Gastroesophageal sphincter (tissue), 4 donors: ENCODE data around the gene PLCH2. TPM values are rescaled to one million over a fixed set of nuclear protein-coding genes. Genes with fewer than 3 reads are reported as not detected.

ENCODE experiments used
- ATAC-seq: fragments of 150-250 bp; one replicate; pipeline ENCODE4 v1.9.1; 2016; ENCODE audit warnings: mild to moderate bottlenecking, moderate library complexity
- H3K27ac ChIP-seq, 4 donors: fragments of 200-600 bp; sonication (generic) in 3 of 4; 1 replicate in 3 of 4; 2 replicates in 1 of 4; pipeline ENCODE4 v1.5.1; 2016 to 2019
- H3K27me3 ChIP-seq: fragments of 200-600 bp; sonication (generic); one replicate; pipeline ENCODE4 v1.5.1; 2019
- H3K36me3 ChIP-seq, 2 donors: fragments of 200-600 bp; sonication (generic); one replicate each; pipeline ENCODE4 v1.5.1; 2019; ENCODE audit warnings: control low read depth in 1 of 2
- H3K4me1 ChIP-seq, 3 donors: fragments of 200-600 bp; sonication (generic); 1 replicate in 2 of 3; 2 replicates in 1 of 3; pipeline ENCODE4 v1.5.1; 2016 to 2019; ENCODE audit warnings: control low read depth in 2 of 3
- H3K4me3 ChIP-seq, 2 donors: fragments of 200-600 bp; sonication (generic); one replicate each; pipeline ENCODE4 v1.5.1; 2019; ENCODE audit warnings: mild to moderate bottlenecking in 1 of 2, moderate library complexity in 1 of 2
- H3K9me3 ChIP-seq, 3 donors: fragments of 200-600 bp; sonication (generic); one replicate each; pipeline ENCODE4 v1.5.1; 2017 to 2019; ENCODE audit warnings: control low read depth in 2 of 3
- EP300 ChIP-seq: sonication (generic); formaldehyde crosslinking; IDR thresholded peaks from one replicate; pipeline ENCODE4 v1.6.1; 2017; ENCODE audit warnings: antibody characterized with exemption, mild to moderate bottlenecking
- POLR2A ChIP-seq, 2 donors: fragments of 450-650 bp; IDR thresholded peaks; one replicate each; pipeline ENCODE4 v1.6.1; 2017; ENCODE audit warnings: antibody characterized with exemption in 2 of 2, mild to moderate bottlenecking in 2 of 2, moderate library complexity in 1 of 2
- POLR2AphosphoS5 ChIP-seq: sonication (generic); formaldehyde crosslinking; IDR thresholded peaks from one replicate; pipeline ENCODE4 v1.6.1; 2017; ENCODE audit warnings: antibody characterized with exemption
- WGBS, 2 donors: methylation state at CpG; one replicate each; pipeline ENCODE4 v1.1.5; 2018; ENCODE audit warnings: low coverage in 1 of 2; 5-methylcytosine and 5-hydroxymethylcytosine counted together
- total RNA-seq, 4 donors: library from RNA; depleted of rRNA; stranded (reverse); fragments of >200 nt; gene quantifications; one replicate each; pipeline ENCODE4 v1.1.0, GENCODE V29; 2016
- TF ChIP-seq, protein P1 (sequence below), 4 experiments: fragments of 200-600 bp in 2 of 4; fragments of 450-650 bp in 2 of 4; sonication (generic) in 1 of 4; IDR thresholded peaks; one replicate each; pipeline ENCODE4 v1.5.1; 2017 to 2019; ENCODE audit warnings: antibody characterized with exemption in 4 of 4, mild to moderate bottlenecking in 2 of 4, moderate library complexity in 2 of 4

PLCH2 gene
- total RNA-seq, 4 donors from 2014 or later = under 0.01 to 0.72 (median 0.15) TPM

DNA sequence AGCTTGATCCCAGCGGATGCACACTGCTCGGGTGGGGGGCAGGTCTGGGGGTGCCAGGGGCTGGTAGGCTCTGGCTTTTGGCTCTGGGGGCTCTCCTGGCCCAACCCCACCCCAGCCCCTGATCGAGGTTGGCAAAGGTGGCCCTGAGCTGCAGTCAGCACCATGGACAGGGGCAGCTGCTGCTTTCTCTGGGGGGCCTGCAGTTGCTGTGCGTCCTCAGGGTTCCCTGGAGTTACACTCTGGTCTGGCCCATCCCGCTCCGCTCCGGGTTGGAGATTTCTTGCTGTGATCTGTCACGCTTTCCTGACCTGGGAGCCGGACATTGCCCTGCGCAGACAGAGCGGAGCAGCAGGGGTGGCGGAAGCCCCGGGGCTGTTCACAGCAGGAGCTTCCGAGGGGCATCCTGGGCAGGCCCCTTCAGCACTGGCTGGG lies 8.0 kb upstream of the PLCH2 start:
- Histone ChIP-seq H3K4me3 (no peak overlapping the region), H3K27me3 (peaks cover 100% of the 10 kb centered on the region), H3K9me3 (no peaks in the 10 kb centered on the region), H3K27ac (no peak overlapping the region), H3K4me1 (peaks cover 0 to 4% (median 0%) of the 10 kb centered on the region in 3 donors), H3K36me3 (no peaks in the 10 kb centered on the region)
- ATAC-seq = no peak
- no CpG with 5 or more reads among the region's 14 CpGs for WGBS, 2 donors
- TF ChIP-seq, protein P1, sequence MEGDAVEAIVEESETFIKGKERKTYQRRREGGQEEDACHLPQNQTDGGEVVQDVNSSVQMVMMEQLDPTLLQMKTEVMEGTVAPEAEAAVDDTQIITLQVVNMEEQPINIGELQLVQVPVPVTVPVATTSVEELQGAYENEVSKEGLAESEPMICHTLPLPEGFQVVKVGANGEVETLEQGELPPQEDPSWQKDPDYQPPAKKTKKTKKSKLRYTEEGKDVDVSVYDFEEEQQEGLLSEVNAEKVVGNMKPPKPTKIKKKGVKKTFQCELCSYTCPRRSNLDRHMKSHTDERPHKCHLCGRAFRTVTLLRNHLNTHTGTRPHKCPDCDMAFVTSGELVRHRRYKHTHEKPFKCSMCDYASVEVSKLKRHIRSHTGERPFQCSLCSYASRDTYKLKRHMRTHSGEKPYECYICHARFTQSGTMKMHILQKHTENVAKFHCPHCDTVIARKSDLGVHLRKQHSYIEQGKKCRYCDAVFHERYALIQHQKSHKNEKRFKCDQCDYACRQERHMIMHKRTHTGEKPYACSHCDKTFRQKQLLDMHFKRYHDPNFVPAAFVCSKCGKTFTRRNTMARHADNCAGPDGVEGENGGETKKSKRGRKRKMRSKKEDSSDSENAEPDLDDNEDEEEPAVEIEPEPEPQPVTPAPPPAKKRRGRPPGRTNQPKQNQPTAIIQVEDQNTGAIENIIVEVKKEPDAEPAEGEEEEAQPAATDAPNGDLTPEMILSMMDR (IDR thresholded peaks at IDR 0.05) = no peak
- TF ChIP-seq POLR2AphosphoS5 = no peak
- no peak for TF ChIP-seq POLR2A (IDR thresholded peaks at IDR 0.05)
- no peak for TF ChIP-seq EP300

DNA sequence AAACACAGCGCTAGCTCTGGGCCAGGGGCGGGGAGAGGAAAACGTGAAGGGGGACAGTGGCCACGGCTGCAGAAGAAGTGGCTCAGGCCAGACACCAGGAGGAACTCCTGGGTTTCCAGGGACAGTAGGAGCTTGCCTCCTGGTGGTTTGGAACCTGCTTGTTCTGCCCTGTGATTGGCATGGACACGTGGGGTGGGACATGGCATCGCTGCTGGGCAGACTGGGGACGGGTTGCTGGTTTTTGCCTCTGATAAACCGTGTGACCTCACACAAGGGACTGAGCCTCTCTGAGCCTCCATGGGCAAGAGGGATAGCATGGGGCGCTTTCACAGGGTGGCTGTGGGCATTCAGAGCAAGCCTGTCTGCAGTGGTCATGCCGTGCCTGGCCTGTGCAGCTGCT lies 7.5 kb upstream of the PLCH2 start:
- no peak for ATAC-seq
- Histone ChIP-seq H3K9me3 (no peaks in the 10 kb centered on the region), H3K4me1 (peaks cover 0 to 4% (median 0%) of the 10 kb centered on the region in 3 donors), H3K27ac (no peak overlapping the region), H3K4me3 (no peak overlapping the region), H3K27me3 (peaks cover 100% of the 10 kb centered on the region), H3K36me3 (no peaks in the 10 kb centered on the region)
- TF ChIP-seq POLR2A (IDR thresholded peaks at IDR 0.05) (no peak), POLR2AphosphoS5 (no peak), EP300 (no peak)
- TF ChIP-seq, protein P1 (IDR thresholded peaks at IDR 0.05) = no peak
- WGBS, 2 donors = 69% methylated on average over 4 of the region's 10 CpGs; no CpG with 5 or more reads in 1 of the 2 donors

DNA sequence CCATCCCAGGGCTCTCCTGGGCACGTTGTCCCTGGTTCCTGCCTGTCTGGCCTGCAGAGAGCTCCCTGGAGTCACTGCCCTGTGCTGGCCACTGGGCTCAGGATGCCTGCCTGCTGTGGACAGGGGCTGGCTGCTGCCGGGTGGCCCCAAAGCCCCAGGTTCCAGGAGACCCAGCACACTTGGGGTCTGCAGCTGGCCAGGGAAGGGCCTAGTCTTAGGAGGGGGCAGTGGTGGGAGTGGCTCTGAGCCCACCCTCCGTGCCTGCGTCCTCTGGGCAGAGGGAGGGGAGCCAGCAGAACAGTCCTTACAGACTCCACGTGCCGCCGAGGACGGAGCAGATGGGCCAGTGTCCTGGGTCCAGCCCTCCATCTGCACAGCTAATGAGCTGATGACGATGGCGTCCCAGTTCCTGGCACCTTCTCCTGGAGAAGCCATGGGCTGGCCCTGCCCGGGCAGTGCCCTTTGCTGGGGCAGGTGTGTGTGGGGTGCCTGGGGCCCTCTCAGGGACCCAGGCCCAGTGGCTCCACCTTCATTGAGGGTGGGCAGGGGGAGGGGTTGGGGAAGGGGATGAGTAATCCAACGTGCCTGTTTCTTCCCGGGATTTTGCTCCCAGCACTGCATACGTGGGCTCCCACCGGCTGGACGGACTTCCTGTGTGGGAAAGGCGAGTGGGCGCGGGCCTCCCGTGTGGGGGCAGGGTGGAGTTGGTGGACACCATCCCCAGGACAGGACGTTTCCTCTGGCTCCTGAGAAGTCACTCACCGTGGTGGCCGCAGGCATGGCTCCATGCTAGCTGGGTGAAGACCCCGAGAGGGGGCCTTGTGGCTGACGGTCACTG lies 6.8 kb upstream of the PLCH2 start:
- Histone ChIP-seq H3K27ac (no peak overlapping the region), H3K4me1 (peaks cover 0 to 4% (median 0%) of the 10 kb centered on the region in 3 donors), H3K36me3 (no peaks in the 10 kb centered on the region), H3K9me3 (no peaks in the 10 kb centered on the region), H3K4me3 (no peak overlapping the region), H3K27me3 (peaks cover 98% of the 10 kb centered on the region)
- no peak for TF ChIP-seq POLR2A (IDR thresholded peaks at IDR 0.05)
- 0 to 40% methylated on average over 1 of the region's 25 CpGs for WGBS, 2 donors
- ATAC-seq = no peak

DNA sequence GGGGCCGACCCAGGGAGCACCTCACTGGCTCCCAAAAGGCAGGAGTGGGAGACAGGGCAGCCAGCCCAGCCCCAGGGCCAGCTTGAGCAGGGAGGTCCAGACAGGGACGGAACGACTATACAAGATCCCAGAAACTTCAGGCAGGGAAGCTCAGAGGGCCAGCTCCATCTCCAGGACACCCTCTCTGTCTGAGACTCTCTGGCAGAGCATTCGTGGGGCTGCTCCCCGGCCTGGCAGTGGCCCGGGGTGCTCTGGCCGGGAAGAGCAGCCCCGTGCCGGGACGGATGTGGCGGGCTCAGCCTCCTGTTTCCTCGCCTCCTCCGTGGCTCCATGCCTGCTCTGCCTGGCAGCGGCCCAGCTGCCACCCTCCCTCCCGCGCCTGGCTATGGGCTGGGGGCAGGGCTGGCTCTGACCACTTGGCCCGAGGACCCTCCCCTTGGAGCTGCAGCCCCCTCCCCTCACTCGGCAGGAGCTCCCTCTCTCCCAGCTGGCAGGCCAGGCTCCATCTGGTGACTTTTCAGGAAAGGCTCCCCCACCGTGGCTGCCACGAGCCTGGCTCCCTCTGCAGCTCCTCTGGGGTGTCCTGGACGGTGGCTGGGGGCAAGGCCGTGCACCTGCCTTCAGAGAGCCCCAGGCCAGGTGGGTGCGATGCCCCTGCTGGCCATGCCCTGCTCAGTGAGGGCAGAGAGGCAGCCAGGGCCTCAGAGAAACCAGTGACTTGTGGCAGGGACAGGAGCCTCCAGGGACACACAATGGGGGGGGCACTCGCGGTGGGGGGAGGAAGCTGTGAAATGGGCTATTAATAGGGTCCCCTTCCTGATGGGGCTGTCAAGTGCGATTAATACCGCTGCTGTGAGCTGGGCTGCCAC lies 5.6 kb upstream of the PLCH2 start:
- no peak overlapping the region for H3K27ac ChIP-seq
- H3K4me1 ChIP-seq = peaks cover 0 to 4% (median 0%) of the 10 kb centered on the region in 3 donors
- TF ChIP-seq POLR2A (IDR thresholded peaks at IDR 0.05) (no peak), EP300 (no peak), POLR2AphosphoS5 (no peak)
- TF ChIP-seq, protein P1 (IDR thresholded peaks at IDR 0.05) = no peak
- ATAC-seq = no peak
- no CpG with 5 or more reads among the region's 27 CpGs for WGBS, 2 donors
- no peaks in the 10 kb centered on the region for H3K36me3 ChIP-seq
- H3K9me3 ChIP-seq = no peaks in the 10 kb centered on the region
- H3K27me3 ChIP-seq = peaks cover 86% of the 10 kb centered on the region
- no peak overlapping the region for H3K4me3 ChIP-seq

DNA sequence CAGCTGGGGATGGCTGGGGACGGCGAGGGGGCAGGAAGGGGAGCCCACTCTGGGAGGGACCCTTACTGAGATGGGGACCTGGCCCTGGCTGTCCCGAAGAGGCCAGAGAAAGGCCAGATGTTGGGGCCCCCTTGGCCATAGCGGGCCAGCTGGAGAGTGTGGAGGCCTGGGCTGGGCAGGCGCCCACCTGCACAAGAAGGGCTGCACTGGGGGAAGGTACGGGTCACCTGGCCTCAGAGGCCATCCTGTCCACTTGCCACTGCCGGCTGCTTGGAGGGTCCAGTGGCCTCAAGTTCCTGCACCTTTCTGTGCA lies 5.0 kb upstream of the PLCH2 start:
- no peak overlapping the region for H3K4me3 ChIP-seq
- no peak for ATAC-seq
- H3K27me3 ChIP-seq = peaks cover 82% of the 10 kb centered on the region
- no peak overlapping the region for H3K27ac ChIP-seq
- H3K4me1 ChIP-seq = peaks cover 0 to 4% (median 0%) of the 10 kb centered on the region in 3 donors
- 60% methylated on average over 1 of the region's 7 CpGs; no CpG with 5 or more reads in 1 of the 2 donors for WGBS, 2 donors
- TF ChIP-seq POLR2AphosphoS5 = no peak
- TF ChIP-seq POLR2A (IDR thresholded peaks at IDR 0.05) = no peak
- TF ChIP-seq, protein P1 (IDR thresholded peaks at IDR 0.05) = no peak
- TF ChIP-seq EP300 = no peak
- no peaks in the 10 kb centered on the region for H3K9me3 ChIP-seq
- H3K36me3 ChIP-seq = no peaks in the 10 kb centered on the region
